Thymus (tissue), 11 donors: ENCODE measurements around the gene PIGA. TPM values are rescaled to one million over a fixed set of nuclear protein-coding genes. Genes with fewer than 3 reads are reported as not detected.

Experiments
- DNase-seq, 9 donors: peaks; one replicate each; pipeline ENCODE4 v3.0.0-alpha.2; 2013; ENCODE audit warnings: low spot score in 9 of 9, low read depth in 6 of 9, missing footprints in 1 of 9
- H3K27ac ChIP-seq, 2 donors: one replicate each; pipeline ENCODE4 v1.5.1; 2013; ENCODE audit warnings: control low read depth in 1 of 2, low read depth in 1 of 2, low read length in 1 of 2, mild to moderate bottlenecking in 1 of 2, moderate library complexity in 1 of 2
- H3K27me3 ChIP-seq, 2 donors: one replicate each; pipeline ENCODE4 v1.5.1; 2013; ENCODE audit warnings: low read length in 1 of 2; ENCODE audit not compliant: control insufficient read depth in 2 of 2, insufficient read depth in 1 of 2
- H3K36me3 ChIP-seq, 2 donors: one replicate each; pipeline ENCODE4 v1.5.1; 2013; ENCODE audit warnings: low read length in 1 of 2, mild to moderate bottlenecking in 1 of 2, moderate library complexity in 1 of 2; ENCODE audit not compliant: control insufficient read depth in 2 of 2, insufficient read depth in 2 of 2
- H3K4me1 ChIP-seq, 2 donors: one replicate each; pipeline ENCODE4 v1.5.1; 2013; ENCODE audit warnings: low read length in 2 of 2; ENCODE audit not compliant: control insufficient read depth in 2 of 2, insufficient read depth in 2 of 2
- H3K4me3 ChIP-seq, 2 donors: one replicate each; pipeline ENCODE4 v1.5.1; 2013; ENCODE audit warnings: low read length in 2 of 2, control low read depth in 1 of 2, mild to moderate bottlenecking in 1 of 2
- H3K9me3 ChIP-seq, 2 donors: one replicate each; pipeline ENCODE4 v1.5.1; 2013; ENCODE audit warnings: low read length in 1 of 2, mild to moderate bottlenecking in 1 of 2; ENCODE audit not compliant: control insufficient read depth in 2 of 2, insufficient read depth in 1 of 2
- WGBS: extraction: QIAGEN DNeasy Blood & Tissue Kit; methylation state at CpG from one replicate; pipeline ENCODE4 v1.1.7; 2013; 5-methylcytosine and 5-hydroxymethylcytosine counted together
- polyA plus RNA-seq: library from polyadenylated mRNA; stranded (reverse); fragments of 200-250 nt; gene quantifications from one replicate; pipeline ENCODE4 v1.2.3, GENCODE V29; 2013
- total RNA-seq: library from RNA; stranded (reverse); fragments of 120-200 nt; gene quantifications from one replicate; pipeline ENCODE4 v1.2.4, GENCODE V29; 2013
- donor health status: healthy.

Gene PIGA
- total and polyA plus RNA-seq, 2 donors, result 9.7 to 13.5 TPM

GRCh38 chrX:15358533-15358932, 23.2 kb upstream of the PIGA start:
- Histone ChIP-seq H3K36me3 (no peaks in the 10 kb centered on the region), H3K4me1 (no peaks in the 10 kb centered on the region), H3K9me3 (no peaks in the 10 kb centered on the region), H3K27ac (no peak overlapping the region), H3K27me3 (no peaks in the 10 kb centered on the region), H3K4me3 (no peak overlapping the region)
- DNase-seq, result no peak
- 89% methylated on average over 2 of the region's 2 CpGs for WGBS

GRCh38 chrX:15356444-15356843, 21.1 kb upstream of the PIGA start:
- Histone ChIP-seq H3K27me3 (no peaks in the 10 kb centered on the region), H3K36me3 (no peaks in the 10 kb centered on the region), H3K9me3 (no peaks in the 10 kb centered on the region), H3K4me1 (no peaks in the 10 kb centered on the region), H3K27ac (no peak overlapping the region), H3K4me3 (no peak overlapping the region)
- DNase-seq, result no peak
- WGBS, result 90% methylated on average over 1 of the region's 1 CpG

- Histone ChIP-seq H3K27ac (no peak overlapping the region), H3K27me3 (no peaks in the 10 kb centered on the region), H3K4me1 (no peaks in the 10 kb centered on the region), H3K4me3 (no peak overlapping the region), H3K36me3 (no peaks in the 10 kb centered on the region), H3K9me3 (no peaks in the 10 kb centered on the region)
- peak in 1 of 9 donors; percentile 8 for DNase-seq
- 67% methylated on average over 8 of the region's 8 CpGs for WGBS
Measured at GRCh38 chrX:15350329-15350996, 15.1 kb upstream of the PIGA start.

DNA sequence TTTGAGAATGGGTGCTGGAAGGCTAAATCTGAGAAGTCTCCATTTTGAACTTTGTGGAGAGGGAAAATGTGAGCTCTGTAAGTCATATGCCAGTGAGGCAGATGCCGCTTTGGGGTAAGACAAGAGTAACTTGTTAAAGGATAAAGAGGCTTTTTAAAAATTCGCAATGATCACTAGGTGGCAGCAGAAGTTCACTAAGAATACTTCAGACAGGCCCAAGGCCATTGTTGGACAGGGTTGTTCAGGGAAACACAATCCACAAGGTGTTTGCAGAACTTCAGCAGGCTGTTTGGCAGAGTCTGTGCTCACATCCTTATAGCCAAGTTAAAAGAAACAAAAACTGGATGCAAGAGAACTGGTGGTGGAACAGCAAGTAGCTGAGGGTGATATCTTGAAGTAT, 13.7 kb upstream of the PIGA start:
- Histone ChIP-seq H3K9me3 (no peaks in the 10 kb centered on the region), H3K36me3 (no peaks in the 10 kb centered on the region), H3K4me3 (no peak overlapping the region), H3K27me3 (peaks cover 0 to 4% of the 10 kb centered on the region in 2 donors), H3K4me1 (no peaks in the 10 kb centered on the region), H3K27ac (no peak overlapping the region)
- peak in 5 of 9 donors; percentile 24 to 66 (median 26) for DNase-seq
- WGBS, result 36% methylated on average over 2 of the region's 2 CpGs

GRCh38 chrX:15345976-15346375, 10.7 kb upstream of the PIGA start:
- peaks cover 0 to 7% of the 10 kb centered on the region in 2 donors for H3K27me3 ChIP-seq
- H3K36me3 ChIP-seq, result no peaks in the 10 kb centered on the region
- H3K27ac ChIP-seq, result no peak overlapping the region
- H3K4me3 ChIP-seq, result no peak overlapping the region
- no peak for DNase-seq
- H3K4me1 ChIP-seq, result no peaks in the 10 kb centered on the region
- no peaks in the 10 kb centered on the region for H3K9me3 ChIP-seq
- 92% methylated on average over 3 of the region's 3 CpGs for WGBS

DNA sequence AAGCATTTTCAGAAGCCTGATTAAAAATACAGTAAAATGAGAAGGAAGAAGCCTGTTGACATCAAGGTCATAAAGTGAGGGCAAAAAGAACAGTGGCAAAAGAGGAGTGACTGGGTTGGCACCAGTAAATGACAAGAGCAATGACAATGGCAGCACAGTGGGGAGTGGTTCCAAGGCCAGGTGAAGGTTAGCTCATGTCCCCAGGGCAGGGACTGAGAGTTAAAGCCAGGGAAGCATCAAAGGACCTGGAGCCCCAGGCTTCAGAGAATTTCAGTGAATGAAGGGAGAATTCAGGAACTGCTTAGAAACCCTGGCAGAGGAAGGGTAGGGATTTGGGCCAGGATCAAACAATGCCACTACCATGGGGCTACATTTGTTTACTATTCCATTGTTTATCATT, 8.8 kb upstream of the PIGA start:
- no peak overlapping the region for H3K27ac ChIP-seq
- no peak for DNase-seq
- H3K9me3 ChIP-seq, result no peaks in the 10 kb centered on the region
- H3K4me3 ChIP-seq, result no peak overlapping the region
- H3K36me3 ChIP-seq, result no peaks in the 10 kb centered on the region
- peaks cover 0 to 10% of the 10 kb centered on the region in 2 donors for H3K27me3 ChIP-seq
- no peaks in the 10 kb centered on the region for H3K4me1 ChIP-seq

- Histone ChIP-seq H3K9me3 (no peaks in the 10 kb centered on the region), H3K4me1 (no peaks in the 10 kb centered on the region), H3K27me3 (peaks cover 0 to 10% of the 10 kb centered on the region in 2 donors), H3K27ac (no peak overlapping the region), H3K4me3 (no peak overlapping the region), H3K36me3 (no peaks in the 10 kb centered on the region)
- DNase-seq, result no peak
- 93% methylated on average over 5 of the region's 5 CpGs for WGBS
Measured at GRCh38 chrX:15343075-15343476, 7.8 kb upstream of the PIGA start.

DNA sequence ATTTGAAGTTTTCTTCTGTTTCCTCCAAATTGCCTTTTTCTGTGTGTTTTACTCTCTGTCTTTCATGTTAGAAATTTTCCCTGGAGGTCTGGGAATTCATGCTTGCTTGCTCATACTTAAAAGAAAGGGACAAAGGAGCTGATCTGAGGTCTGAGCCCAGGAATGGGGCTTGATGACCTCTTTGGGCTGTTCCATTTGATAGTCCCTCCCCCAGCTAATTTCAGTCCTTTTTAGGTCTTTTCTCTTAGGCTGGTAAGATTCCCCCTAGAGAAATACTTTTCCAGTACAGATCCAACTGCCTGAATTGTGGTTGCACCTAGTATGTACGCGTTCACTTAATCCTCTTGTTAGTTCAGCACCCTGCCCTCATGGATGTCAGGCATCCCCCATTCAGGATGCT, 5.5 kb upstream of the PIGA start:
- Histone ChIP-seq H3K9me3 (no peaks in the 10 kb centered on the region), H3K27me3 (peaks cover 0 to 20% of the 10 kb centered on the region in 2 donors)
- 98% methylated on average over 2 of the region's 2 CpGs for WGBS

DNA sequence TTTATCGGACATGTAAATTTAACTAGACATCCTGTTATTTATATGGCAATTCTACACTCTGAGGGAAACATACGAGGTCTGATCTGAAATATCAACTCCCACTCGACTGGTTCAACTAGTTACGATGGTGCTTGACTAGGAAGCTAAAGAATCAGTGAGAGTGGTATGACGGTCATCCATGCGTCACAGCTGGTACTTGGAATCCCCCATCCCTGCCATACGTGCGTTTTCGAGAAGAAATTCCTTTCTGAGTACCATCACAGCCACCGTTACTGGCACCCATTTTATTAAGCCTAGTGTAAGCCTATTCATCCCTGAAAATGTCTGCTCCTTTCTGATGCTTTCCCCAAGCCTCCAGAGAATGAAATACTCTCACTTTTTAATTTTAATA, 695 bp upstream of the PIGA start:
- Histone ChIP-seq H3K27ac (peak overlapping the region in 1 of 2 donors; percentile 60), H3K36me3 (peaks cover 0 to 7% of the 10 kb centered on the region in 2 donors), H3K27me3 (peaks cover 0 to 14% of the 10 kb centered on the region in 2 donors), H3K9me3 (no peaks in the 10 kb centered on the region), H3K4me3 (peak overlapping the region; percentile 60 to 66), H3K4me1 (peaks cover 0 to 4% of the 10 kb centered on the region in 2 donors)
- no peak for DNase-seq
- 0% methylated on average over 10 of the region's 10 CpGs for WGBS

More for the DNA sequence above, 5.5 kb upstream of the PIGA start:
- H3K4me1 ChIP-seq, result no peaks in the 10 kb centered on the region
- H3K4me3 ChIP-seq, result no peak overlapping the region
- no peaks in the 10 kb centered on the region for H3K36me3 ChIP-seq
- no peak overlapping the region for H3K27ac ChIP-seq
- no peak for DNase-seq
